Right ventricle myocardium superior (tissue), 1 donor: ENCODE results near the gene TTC34. TPM values are rescaled to one million over a fixed set of nuclear protein-coding genes. Genes with fewer than 3 reads are reported as not detected.
"Not testable (repeated sequence)": the region's sequence is repeated elsewhere in the genome, so short reads cannot be mapped to it uniquely, and the experiment has no call there.

Experiments
- ATAC-seq: fragments of 200-7000 bp; cut with Tn5 transposase; one replicate; pipeline ENCODE4 v1.9.1; 2020; ENCODE audit warnings: mild to moderate bottlenecking; ENCODE audit not compliant: poor library complexity
- DNase-seq: peaks from one replicate; pipeline ENCODE4 v3.0.0-alpha.2; 2020
- intact Hi-C: fragments of 100-400 bp; cut with DNase I; formaldehyde crosslinking; loops from one replicate; pipeline ENCODE4 v1.11.2; 2022
- total RNA-seq: library from RNA; stranded (reverse); fragmentation: NEBNext Ultra II Directional; extraction: Animal tissue kit (Norgen Biotek cat#: 25700); gene quantifications from one replicate; pipeline ENCODE4 v1.2.1, GENCODE V29; 2021
- donor health status: DM: no; HTN: yes; CAD: no; lungs with severe emphysema.

TTC34 gene
- total RNA-seq, 1 donor from 2014 or later = 0.56 TPM

DNA sequence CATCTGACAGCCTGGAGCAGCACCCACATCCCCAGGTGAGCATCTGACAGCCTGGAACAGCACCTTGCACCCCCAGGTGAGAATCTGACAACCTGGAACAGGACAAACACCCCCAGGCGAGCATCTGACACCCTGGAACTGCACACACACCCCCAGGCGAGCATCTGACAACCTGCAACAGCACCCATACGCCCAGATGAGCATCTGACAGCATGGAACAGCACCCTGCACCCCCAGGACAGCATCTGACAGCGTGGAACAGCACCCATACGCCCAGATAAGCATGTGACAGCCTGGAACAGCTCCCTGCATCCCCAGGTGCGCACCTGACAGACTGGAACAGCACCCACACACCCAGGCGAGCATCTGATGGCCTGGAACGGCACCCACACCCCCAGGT is 49.0 kb downstream of the TTC34 start:
- intact Hi-C loops, ATAC-seq, DNase-seq: not testable (repeated sequence)

DNA sequence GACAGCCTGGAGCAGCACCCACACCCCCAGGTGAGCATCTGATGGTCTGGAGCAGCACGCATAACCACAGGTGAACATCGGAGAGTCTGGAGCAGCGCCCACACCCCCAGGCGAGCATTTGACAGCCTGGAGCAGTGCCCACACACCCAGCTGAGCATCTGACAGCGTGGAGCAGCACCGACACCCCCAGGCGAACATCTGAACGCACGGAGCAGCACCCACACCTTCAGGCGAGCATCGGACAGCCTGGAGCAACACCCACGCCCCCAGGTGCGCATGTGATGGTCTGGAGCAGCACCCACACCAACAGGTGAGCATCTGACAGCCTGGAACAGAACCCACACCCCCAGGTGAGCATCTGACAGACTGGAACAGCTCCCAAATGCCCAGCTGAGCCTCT is 49.6 kb downstream of the TTC34 start:
- DNase-seq, intact Hi-C loops, ATAC-seq: not testable (repeated sequence)

DNA sequence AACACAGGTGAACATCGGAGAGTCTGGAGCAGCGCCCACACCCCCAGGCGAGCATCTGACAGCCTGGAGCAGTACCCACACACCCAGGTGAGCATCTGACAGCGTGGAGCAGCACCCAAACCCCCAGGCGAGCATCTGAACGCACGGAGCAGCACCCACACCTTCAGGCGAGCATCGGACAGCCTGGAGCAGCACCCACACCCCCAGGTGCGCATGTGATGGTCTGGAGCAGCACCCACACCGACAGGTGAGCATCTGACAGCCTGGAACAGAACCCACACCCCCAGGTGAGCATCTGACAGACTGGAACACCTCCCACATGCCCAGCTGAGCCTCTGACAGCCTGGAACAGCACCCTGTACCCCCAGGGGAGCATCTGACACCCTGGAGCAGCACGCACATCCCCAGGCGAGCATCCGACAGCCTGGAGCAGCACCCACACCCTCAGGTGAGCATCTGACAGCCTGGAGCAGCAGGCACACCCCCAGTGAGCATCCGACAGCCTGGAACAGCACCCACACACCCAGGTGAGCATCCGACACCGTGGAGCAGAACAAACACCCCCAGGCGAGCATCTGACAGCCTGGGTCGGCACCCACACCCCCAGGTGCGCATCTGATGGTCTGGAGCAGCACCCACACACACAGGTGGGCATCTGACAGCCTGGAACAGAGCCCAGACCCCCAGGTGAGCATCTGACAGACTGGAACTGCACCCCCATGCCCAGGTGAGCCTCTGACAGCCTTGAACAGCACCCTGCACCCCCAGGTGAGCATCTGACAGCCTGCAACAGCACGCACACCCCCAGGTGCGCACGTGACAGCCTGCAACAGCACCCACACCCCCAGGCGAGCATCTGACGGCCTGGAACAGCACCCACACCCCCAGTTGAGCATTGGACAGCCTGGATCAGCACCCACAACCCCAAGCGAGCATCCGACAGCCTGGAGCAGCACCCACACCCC is 50.4 kb downstream of the TTC34 start:
- intact Hi-C loops, ATAC-seq, DNase-seq: not testable (repeated sequence)

DNA sequence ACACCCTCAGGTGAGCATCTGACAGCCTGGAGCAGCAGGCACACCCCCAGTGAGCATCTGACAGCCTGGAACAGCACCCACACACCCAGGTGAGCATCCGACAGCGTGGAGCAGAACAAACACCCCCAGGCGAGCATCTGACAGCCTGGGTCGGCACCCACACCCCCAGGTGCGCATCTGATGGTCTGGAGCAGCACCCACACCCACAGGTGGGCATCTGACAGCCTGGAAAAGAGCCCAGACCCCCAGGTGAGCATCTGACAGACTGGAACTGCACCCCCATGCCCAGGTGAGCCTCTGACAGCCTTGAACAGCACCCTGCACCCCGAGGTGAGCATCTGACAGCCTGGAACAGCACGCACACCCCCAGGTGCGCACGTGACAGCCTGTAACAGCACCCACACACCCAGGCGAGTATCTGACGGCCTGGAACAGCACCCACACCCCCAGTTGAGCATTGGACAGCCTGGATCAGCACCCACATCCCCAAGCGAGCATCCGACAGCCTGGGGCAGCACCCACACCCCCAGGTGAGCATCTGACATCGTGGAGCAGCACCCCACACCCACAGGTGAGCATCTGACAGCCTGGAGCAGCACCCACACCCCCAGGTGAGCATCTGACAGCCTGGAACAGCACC is 51.3 kb downstream of the TTC34 start:
- DNase-seq, ATAC-seq: not testable (repeated sequence)

DNA sequence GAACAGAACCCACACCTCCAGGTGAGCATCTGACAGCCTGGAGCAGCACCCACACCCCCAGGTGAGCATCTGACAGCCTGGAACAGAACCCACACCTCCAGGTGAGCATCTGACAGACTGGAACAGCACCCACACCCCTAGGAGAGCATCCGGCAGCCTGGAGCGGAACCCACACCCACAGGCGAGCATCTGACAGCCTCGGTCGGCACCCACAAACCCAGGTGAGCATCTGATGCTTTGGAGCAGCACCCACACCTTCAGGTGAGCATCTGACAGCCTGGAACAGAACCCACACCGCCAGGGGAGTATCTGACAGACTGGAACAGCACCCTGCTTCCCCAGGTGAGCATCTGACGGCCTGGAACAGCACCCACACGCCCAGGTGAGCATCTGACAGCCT is 52.9 kb downstream of the TTC34 start:
- ATAC-seq, intact Hi-C loops, DNase-seq: not testable (repeated sequence)

More for the DNA sequence above, 51.3 kb downstream of the TTC34 start:
- intact Hi-C loops = not testable (repeated sequence)

DNA sequence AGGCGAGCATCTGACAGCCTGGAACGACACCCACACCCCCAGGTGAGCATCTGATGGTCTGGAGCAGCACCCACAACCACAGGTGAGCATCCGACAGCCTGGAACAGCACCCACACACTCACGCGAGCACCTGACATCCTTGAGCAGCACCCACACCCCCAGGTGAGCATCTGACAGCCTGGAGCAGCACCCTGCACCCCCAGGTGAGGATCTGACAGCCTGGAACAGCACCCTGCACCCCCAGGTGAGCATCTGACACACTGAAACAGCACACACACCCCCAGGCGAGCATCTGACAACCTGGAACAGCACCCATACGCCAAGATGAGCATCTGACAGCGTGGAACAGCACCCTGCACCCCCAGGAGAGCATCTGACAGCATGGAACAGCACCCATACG is 106.7 kb downstream of the TTC34 start:
- intact Hi-C loops, ATAC-seq, DNase-seq: not testable (repeated sequence)

DNA sequence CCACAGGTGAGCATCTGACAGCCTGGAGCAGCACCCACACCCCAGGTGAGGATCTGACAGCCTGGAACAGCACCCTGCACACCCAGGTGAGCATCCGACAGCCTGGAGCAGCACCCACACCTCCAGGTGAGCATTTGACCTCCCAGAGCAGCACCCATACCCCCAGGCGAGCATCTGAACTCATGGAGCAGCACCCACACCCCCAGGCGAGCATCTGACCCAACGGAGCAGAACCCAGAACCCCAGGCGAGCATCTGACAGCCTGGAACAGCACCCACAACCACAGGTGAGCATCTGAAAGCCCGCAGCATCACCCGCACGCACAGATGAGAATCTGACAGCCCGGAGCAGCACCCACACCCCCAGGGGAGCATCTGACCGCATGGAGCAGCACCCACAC is 111.3 kb downstream of the TTC34 start:
- ATAC-seq, intact Hi-C loops, DNase-seq: not testable (repeated sequence)

DNA sequence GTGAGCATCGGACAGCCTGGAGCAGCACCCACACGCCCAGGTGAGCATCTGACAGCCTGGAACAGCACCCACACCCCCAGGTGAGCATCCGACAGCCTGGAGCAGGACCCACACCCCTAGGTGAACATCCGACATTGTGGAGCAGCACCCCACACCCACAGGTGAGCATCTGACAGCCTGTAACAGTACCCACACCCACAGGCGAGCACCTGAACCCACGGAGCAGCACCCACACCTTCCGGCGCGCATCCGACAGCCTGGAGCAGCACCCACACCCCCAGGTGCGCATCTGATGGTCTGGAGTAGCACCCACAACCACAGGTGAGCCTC is 113.2 kb downstream of the TTC34 start:
- intact Hi-C loops, ATAC-seq, DNase-seq: not testable (repeated sequence)

DNA sequence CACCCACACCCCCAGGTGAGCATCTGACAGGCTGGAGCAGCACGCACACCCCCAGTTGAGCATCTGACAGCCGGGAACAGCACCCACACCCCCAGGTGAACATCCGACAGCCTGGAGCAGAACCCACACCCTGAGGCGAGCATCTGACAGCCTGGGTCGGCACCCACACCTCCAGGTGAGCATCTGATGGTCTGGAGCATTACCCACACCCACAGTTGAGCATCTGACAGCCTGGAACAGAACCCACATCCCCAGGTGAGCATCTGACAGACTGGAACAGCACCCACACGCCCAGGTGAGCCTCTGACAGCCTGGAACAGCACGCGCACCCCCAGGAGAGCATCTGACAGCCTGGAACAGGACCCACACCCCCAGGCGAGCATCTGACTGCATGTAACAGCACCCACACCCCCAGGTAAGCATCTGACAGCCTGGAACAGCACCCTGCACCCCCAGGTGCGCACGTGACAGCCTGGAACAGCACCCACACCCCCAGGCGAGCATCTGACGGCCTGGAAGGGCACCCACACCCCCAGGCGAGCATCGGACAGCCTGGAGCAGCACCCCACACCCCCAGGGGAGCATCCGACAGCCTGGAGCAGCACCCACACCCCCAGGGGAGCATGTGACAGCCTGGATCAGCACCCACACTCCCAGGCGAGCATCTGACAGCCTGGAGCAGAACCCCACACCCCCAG is 113.7 kb downstream of the TTC34 start:
- DNase-seq = peak; percentile 60
- intact Hi-C loops, ATAC-seq: not testable (repeated sequence)

DNA sequence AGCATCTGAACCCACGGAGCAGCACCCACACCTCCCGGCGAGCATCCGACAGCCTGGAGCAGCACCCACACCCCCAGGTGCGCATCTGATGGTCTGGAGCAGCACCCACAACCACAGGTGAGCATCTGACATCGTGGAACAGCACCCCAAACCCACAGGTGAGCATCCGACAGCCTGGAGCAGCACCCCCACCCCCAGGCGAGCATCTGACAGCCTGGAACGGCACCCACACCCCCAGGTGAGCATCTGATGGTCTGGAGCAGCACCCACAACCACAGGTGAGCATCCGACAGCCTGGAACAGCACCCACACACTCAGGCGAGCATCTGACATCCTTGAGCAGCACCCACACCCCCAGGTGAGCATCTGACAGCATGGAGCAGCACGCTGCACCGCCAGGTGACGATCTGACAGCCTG is 114.3 kb downstream of the TTC34 start:
- ATAC-seq, intact Hi-C loops: not testable (repeated sequence)
- peak; percentile 43 for DNase-seq

DNA sequence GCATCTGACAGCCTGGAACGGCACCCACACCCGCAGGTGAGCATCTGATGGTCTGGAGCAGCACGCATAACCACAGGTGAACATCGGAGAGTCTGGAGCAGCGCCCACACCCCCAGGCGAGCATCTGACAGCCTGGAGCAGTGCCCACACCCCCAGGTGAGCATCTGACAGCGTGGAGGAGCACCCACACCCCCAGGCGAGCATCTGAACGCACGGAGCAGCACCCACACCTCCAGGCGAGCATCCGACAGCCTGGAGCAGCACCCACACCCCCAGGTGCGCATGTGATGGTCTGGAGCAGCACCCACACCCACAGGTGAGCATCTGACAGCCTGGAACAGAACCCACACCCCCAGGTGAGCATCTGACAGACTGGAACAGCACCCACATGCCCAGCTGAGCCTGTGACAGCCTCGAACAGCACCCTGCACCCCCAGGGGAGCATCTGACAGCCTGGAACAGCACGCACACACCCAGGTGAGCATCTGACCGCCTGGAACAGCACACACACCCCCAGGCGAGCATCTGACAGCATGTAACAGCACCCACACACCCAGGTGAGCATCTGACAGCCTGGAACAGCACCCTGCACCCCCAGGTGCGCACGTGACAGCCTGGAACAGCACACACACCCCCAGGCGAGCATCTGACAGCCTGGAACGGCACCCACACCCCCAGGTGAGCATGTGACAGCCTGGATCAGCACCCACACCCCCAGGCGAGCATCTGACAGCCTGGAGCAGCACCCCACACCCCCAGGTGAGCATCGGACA is 115.2 kb downstream of the TTC34 start:
- intact Hi-C loops, DNase-seq, ATAC-seq: not testable (repeated sequence)

DNA sequence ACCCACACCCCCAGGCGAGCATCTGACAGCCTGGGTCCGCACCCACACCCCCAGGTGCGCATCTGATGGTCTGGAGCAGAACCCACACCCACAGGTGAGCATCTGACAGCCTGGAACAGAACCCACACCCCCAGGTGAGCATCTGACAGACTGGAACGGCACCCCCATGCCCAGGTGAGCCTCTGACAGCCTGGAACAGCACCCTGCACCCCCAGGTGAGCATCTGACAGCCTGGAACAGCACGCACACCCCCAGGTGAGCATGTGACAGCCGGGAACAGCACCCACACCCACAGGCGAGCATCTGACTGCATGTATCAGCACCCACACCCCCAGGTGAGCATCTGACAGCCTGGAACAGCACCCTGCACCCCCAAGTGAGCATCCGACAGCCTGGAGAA is 115.8 kb downstream of the TTC34 start:
- ATAC-seq, DNase-seq, intact Hi-C loops: not testable (repeated sequence)

DNA sequence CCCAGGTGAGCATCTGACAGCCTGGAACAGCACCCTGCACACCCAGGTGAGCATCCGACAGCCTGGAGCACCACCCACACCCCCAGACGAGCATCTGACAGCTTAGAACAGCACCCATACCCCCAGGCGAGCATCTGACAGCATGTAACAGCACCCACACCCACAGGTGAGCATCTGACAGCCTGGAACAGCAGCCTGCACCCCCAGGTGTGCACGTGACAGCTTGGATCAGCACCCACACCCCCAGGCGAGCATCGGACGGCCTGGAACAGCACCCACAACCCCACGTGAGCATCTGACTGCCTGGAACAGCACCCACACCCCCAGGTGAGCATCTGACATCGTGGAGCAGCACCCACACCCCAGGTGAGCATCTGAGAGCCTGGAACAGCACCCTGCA is 116.6 kb downstream of the TTC34 start:
- ATAC-seq = not testable (repeated sequence)

DNA sequence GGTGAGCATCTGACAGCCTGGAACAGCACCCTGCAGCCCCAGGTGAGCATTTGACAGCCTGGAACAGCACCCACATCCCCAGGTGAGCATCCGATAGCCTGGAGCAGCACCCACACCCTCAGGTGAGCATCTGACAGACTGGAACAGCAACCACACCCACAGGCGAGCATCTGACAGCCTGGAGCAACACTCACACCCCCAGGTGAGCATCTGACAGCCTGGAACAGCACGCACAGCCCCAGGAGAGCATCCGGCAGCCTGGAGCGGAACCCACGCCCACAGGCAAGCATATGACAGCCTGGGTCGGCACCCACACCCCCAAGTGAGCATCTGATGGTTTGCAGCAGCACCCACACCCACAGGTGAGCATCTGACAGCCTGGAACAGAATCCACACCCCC is 117.5 kb downstream of the TTC34 start:
- ATAC-seq, intact Hi-C loops: not testable (repeated sequence)
- peak; percentile 78 for DNase-seq

More for the DNA sequence above, 116.6 kb downstream of the TTC34 start:
- intact Hi-C loops = not testable (repeated sequence)
- peak; percentile 18 for DNase-seq

DNA sequence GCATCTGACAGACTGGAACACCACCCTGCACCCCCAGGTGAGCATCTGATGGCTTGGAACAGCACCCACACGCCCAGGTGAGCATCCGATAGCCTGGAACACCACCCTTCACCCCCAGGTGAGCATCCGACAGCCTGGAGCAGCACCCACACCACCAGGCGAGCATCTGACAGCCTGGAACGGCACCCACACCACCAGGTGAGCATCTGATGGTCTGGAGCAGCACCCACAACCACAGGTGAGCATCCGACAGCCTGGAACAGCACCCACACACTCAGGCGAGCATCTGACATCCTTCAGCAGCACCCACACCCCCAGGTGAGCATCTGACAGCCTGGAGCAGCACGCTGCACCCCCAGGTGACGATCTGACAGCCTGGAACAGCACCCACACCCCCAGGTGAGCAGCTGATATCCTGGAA is 118.2 kb downstream of the TTC34 start:
- not testable (repeated sequence) for ATAC-seq

DNA sequence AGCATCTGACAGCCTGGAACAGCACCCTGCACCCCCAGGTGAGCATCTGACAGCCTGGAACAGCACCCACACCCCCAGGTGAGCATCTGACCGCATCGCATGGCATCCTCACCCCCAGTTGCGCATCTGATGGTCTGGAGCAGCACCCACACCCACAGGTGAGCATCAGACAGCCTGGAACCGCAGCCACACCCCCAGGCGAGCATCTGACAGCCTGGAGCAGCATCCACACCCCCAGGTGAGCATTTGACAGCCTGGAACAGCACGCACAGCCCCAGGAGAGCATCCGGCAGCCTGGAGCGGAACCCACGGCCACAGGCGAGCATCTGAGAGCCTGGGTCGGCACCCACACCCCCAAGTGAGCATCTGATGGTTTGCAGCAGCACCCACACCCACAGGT is 118.6 kb downstream of the TTC34 start:
- intact Hi-C loops, ATAC-seq, DNase-seq: not testable (repeated sequence)

More for the DNA sequence above, 118.2 kb downstream of the TTC34 start:
- DNase-seq = peak; percentile 43
- intact Hi-C loops = not testable (repeated sequence)

DNA sequence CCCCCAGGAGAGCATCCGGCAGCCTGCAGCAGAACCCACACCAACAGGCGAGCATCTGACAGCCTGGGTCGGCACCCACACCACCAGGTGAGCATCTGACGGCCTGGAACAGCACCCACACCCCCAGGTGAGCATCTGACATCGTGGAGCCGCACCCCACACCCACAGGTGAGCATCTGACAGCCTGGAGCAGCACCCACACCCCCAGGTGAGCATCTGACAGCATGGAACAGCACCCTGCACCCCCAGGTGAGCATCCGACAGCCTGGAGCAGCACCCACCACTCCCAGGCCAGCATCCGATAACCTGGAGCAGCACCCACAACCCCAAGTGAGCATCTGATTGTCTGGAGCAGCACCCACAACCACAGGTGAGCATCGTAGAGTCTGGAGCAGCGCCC is 124.8 kb downstream of the TTC34 start:
- intact Hi-C loops, DNase-seq, ATAC-seq: not testable (repeated sequence)

DNA sequence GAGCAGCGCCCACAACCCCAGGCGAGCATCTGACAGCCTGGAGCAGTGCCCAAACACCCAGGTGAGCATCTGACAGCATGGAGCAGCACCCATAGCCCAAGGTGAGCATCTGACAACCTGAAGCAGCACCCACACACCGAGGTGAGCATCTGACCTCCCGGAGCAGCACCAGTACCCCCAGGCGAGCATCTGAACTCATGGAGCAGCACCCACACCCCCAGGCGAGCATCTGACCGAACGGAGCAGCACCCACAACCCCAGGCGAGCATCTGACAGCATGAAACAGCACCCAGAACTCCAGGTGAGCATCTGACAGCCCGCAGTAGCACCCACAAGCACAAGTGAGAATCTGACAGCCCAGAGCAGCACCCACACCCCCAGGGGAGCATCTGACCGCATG is 129.8 kb downstream of the TTC34 start:
- intact Hi-C loops, ATAC-seq: not testable (repeated sequence)
- peak; percentile 47 for DNase-seq
